Epithelial cell of proximal tubule (primary cell): ENCODE results near the gene COL9A3. TPM values are rescaled to one million over a fixed set of nuclear protein-coding genes. Genes with fewer than 3 reads are reported as not detected.

Source experiments
- DNase-seq: peaks from one replicate; pipeline ENCODE4 v3.0.0-alpha.2; 2011; ENCODE audit warnings: low read depth
- H3K4me3 ChIP-seq: 2 replicates; pipeline ENCODE4 v1.5.1; 2011; ENCODE audit warnings: low read depth, mild to moderate bottlenecking, low read length
- CTCF ChIP-seq: conservative IDR thresholded peaks from 2 replicates; pipeline ENCODE4 v1.5.1; 2012; ENCODE audit warnings: low read depth, mild to moderate bottlenecking, low read length
- total RNA-seq: library from RNA; depleted of rRNA; stranded (reverse); fragments of >200 nt; gene quantifications from 2 replicates; pipeline ENCODE4 v1.2.3, GENCODE V29; 2015

Gene COL9A3
- total RNA-seq, 1 donor from 2014 or later: 2.8 TPM

- H3K4me3 ChIP-seq: no peak overlapping the region
- no peak for TF ChIP-seq CTCF
- DNase-seq: no peak
Observed at GRCh38 chr20:62775206-62775605, 41.6 kb upstream of the COL9A3 start.

- no peak for TF ChIP-seq CTCF
- no peak for DNase-seq
- H3K4me3 ChIP-seq: peak overlapping the region; percentile 48
Observed at GRCh38 chr20:62776035-62776691, 40.7 kb upstream of the COL9A3 start.

- H3K4me3 ChIP-seq: peak overlapping the region; percentile 48
- TF ChIP-seq CTCF: no peak
- no peak for DNase-seq
Observed at GRCh38 chr20:62776692-62777527, 39.9 kb upstream of the COL9A3 start.

GRCh38 chr20:62777528-62777830, 39.4 kb upstream of the COL9A3 start:
- no peak for DNase-seq
- TF ChIP-seq CTCF: no peak
- no peak overlapping the region for H3K4me3 ChIP-seq

GRCh38 chr20:62778058-62778457, 38.8 kb upstream of the COL9A3 start:
- DNase-seq: no peak
- H3K4me3 ChIP-seq: no peak overlapping the region
- TF ChIP-seq CTCF: no peak

GRCh38 chr20:62778601-62779416, 38.0 kb upstream of the COL9A3 start:
- TF ChIP-seq CTCF: no peak

More at GRCh38 chr20:62778601-62779416, 38.0 kb upstream of the COL9A3 start:
- DNase-seq: no peak
- H3K4me3 ChIP-seq: no peak overlapping the region
